Coronary artery (tissue), 2 donors: ENCODE results near the gene ATXN7.

ENCODE experiments used
- DNase-seq: peaks from one replicate; pipeline ENCODE4 v3.0.0-alpha.2; 2017; ENCODE audit warnings: low spot score
- H3K27ac ChIP-seq, 2 donors: fragments of 200-600 bp; sonication (generic); one replicate each; pipeline ENCODE4 v1.5.1; 2016 to 2019
- H3K4me3 ChIP-seq: fragments of 200-600 bp; sonication (generic); 2 replicates; pipeline ENCODE4 v1.5.1; 2016; ENCODE audit warnings: mild to moderate bottlenecking, moderate library complexity
- CTCF ChIP-seq: fragments of 200-600 bp; sonication (generic); IDR thresholded peaks from one replicate; pipeline ENCODE4 v1.5.1; 2019; ENCODE audit warnings: antibody characterized with exemption

ATXN7 gene

GRCh38 chr3:63880653-63881052 is 17.0 kb downstream of the ATXN7 start:
- TF ChIP-seq CTCF, result no peak
- H3K27ac ChIP-seq, result no peak overlapping the region
- no peak overlapping the region for H3K4me3 ChIP-seq
- DNase-seq, result no peak

GRCh38 chr3:63886858-63887257 is 23.2 kb downstream of the ATXN7 start:
- DNase-seq, result no peak
- H3K27ac ChIP-seq, result no peak overlapping the region

GRCh38 chr3:63891518-63891917 is 27.9 kb downstream of the ATXN7 start:
- Histone ChIP-seq H3K4me3 (no peak overlapping the region), H3K27ac (no peak overlapping the region)
- no peak for DNase-seq
- no peak for TF ChIP-seq CTCF

More at GRCh38 chr3:63886858-63887257, 23.2 kb downstream of the ATXN7 start:
- no peak for TF ChIP-seq CTCF
- H3K4me3 ChIP-seq, result no peak overlapping the region

- no peak for DNase-seq
- no peak overlapping the region for H3K4me3 ChIP-seq
Observed at GRCh38 chr3:63892773-63893352, 29.2 kb downstream of the ATXN7 start.

GRCh38 chr3:63895422-63896189 is 31.9 kb downstream of the ATXN7 start:
- Histone ChIP-seq H3K4me3 (no peak overlapping the region), H3K27ac (no peak overlapping the region)
- DNase-seq, result no peak
- TF ChIP-seq CTCF, result no peak

More at GRCh38 chr3:63892773-63893352, 29.2 kb downstream of the ATXN7 start:
- no peak overlapping the region for H3K27ac ChIP-seq
- no peak for TF ChIP-seq CTCF

GRCh38 chr3:63896332-63897030 is 32.8 kb downstream of the ATXN7 start:
- no peak for DNase-seq
- no peak for TF ChIP-seq CTCF
- Histone ChIP-seq H3K27ac (no peak overlapping the region), H3K4me3 (no peak overlapping the region)
